ENCODE results near the gene ARHGAP24.

The ARHGAP24 gene

GRCh38 chr4:85682391-85682790 lies 207.4 kb downstream of the ARHGAP24 start:
- TF ChIP-seq TAF1 (IDR thresholded peaks at IDR 0.05; ENCODE audit: low read depth), result no peak

- no peak for TF ChIP-seq YY1 (IDR thresholded peaks at IDR 0.05; ENCODE audit: low read depth)
- no peak for TF ChIP-seq CREB1 (IDR thresholded peaks at IDR 0.05; ENCODE audit: low read depth)
- no peak for TF ChIP-seq USF1 (IDR thresholded peaks at IDR 0.05)
- TF ChIP-seq MAX (IDR thresholded peaks at IDR 0.05), result no peak
- TF ChIP-seq TAF1 (IDR thresholded peaks at IDR 0.05; ENCODE audit: low read depth), result no peak
- TF ChIP-seq CEBPB (IDR thresholded peaks at IDR 0.05), result no peak
- TF ChIP-seq FOXM1 (IDR thresholded peaks at IDR 0.05; ENCODE audit: borderline replicate concordance, low read depth), result no peak
- TF ChIP-seq EP300 (IDR thresholded peaks at IDR 0.05; ENCODE audit: borderline replicate concordance), result no peak
- TF ChIP-seq EGR1 (IDR thresholded peaks at IDR 0.05), result no peak
- no peak for TF ChIP-seq RAD21 (IDR thresholded peaks at IDR 0.05; ENCODE audit: low read depth)
- TF ChIP-seq REST (IDR thresholded peaks at IDR 0.05; ENCODE audit: low read depth), result no peak
Observed at GRCh38 chr4:85684676-85685075, 209.7 kb downstream of the ARHGAP24 start.

GRCh38 chr4:85686398-85686797 lies 211.4 kb downstream of the ARHGAP24 start:
- no peak for TF ChIP-seq YY1 (IDR thresholded peaks at IDR 0.05; ENCODE audit: low read depth)
- no peak for TF ChIP-seq TEAD4 (IDR thresholded peaks at IDR 0.05)
- no peak for TF ChIP-seq NFIC (IDR thresholded peaks at IDR 0.05)
- no peak for TF ChIP-seq FOXM1 (IDR thresholded peaks at IDR 0.05; ENCODE audit: borderline replicate concordance, low read depth)

- TF ChIP-seq TEAD4 (IDR thresholded peaks at IDR 0.05) (no peak), FOXM1 (IDR thresholded peaks at IDR 0.05; ENCODE audit: borderline replicate concordance, low read depth) (no peak), CEBPB (IDR thresholded peaks at IDR 0.05) (no peak)
Observed at GRCh38 chr4:85688055-85688740, 213.2 kb downstream of the ARHGAP24 start.

- TF ChIP-seq TCF12 (IDR thresholded peaks at IDR 0.05; ENCODE audit: low read depth), result no peak
- no peak for TF ChIP-seq FOXM1 (IDR thresholded peaks at IDR 0.05; ENCODE audit: borderline replicate concordance, low read depth)
- TF ChIP-seq CEBPB (IDR thresholded peaks at IDR 0.05), result no peak
- no peak for TF ChIP-seq EGR1 (IDR thresholded peaks at IDR 0.05)
- no peak for TF ChIP-seq MAX (IDR thresholded peaks at IDR 0.05)
- no peak for TF ChIP-seq TEAD4 (IDR thresholded peaks at IDR 0.05)
- TF ChIP-seq RAD21 (IDR thresholded peaks at IDR 0.05; ENCODE audit: low read depth), result no peak
- no peak for TF ChIP-seq NFIC (IDR thresholded peaks at IDR 0.05)
- TF ChIP-seq USF1 (IDR thresholded peaks at IDR 0.05), result no peak
- no peak for TF ChIP-seq ZBTB7A (IDR thresholded peaks at IDR 0.05; ENCODE audit: low read depth)
- no peak for TF ChIP-seq EP300 (IDR thresholded peaks at IDR 0.05; ENCODE audit: borderline replicate concordance)
- TF ChIP-seq REST (IDR thresholded peaks at IDR 0.05; ENCODE audit: low read depth), result no peak
- TF ChIP-seq YY1 (IDR thresholded peaks at IDR 0.05; ENCODE audit: low read depth), result no peak
Observed at GRCh38 chr4:85696661-85697060, 221.7 kb downstream of the ARHGAP24 start.

GRCh38 chr4:85697854-85698253 lies 222.9 kb downstream of the ARHGAP24 start:
- TF ChIP-seq EP300 (IDR thresholded peaks at IDR 0.05; ENCODE audit: borderline replicate concordance) (no peak), TEAD4 (IDR thresholded peaks at IDR 0.05) (no peak), CREB1 (IDR thresholded peaks at IDR 0.05; ENCODE audit: low read depth) (no peak), NFIC (IDR thresholded peaks at IDR 0.05) (no peak), MAX (IDR thresholded peaks at IDR 0.05) (no peak)

GRCh38 chr4:85700362-85700761 lies 225.4 kb downstream of the ARHGAP24 start:
- no peak for TF ChIP-seq EGR1 (IDR thresholded peaks at IDR 0.05)
